Body of pancreas (tissue), 4 donors: ENCODE measurements around the gene HSPBAP1.

Experiments used
- POLR2A ChIP-seq, 3 donors: fragments of 450-650 bp; IDR thresholded peaks; one replicate each; pipeline ENCODE4 v1.6.1; 2016; ENCODE audit warnings: antibody characterized with exemption in 3 of 3, mild to moderate bottlenecking in 2 of 3
- TF ChIP-seq, protein P1 (sequence below), 7 experiments: fragments of 450-650 bp in 4 of 7; fragments of 200-600 bp in 3 of 7; sonication (generic) in 3 of 7; IDR thresholded peaks; one replicate each; pipeline ENCODE4 v1.5.1; 2016 to 2019; ENCODE audit warnings: antibody characterized with exemption in 7 of 7

- TF ChIP-seq, protein P1, sequence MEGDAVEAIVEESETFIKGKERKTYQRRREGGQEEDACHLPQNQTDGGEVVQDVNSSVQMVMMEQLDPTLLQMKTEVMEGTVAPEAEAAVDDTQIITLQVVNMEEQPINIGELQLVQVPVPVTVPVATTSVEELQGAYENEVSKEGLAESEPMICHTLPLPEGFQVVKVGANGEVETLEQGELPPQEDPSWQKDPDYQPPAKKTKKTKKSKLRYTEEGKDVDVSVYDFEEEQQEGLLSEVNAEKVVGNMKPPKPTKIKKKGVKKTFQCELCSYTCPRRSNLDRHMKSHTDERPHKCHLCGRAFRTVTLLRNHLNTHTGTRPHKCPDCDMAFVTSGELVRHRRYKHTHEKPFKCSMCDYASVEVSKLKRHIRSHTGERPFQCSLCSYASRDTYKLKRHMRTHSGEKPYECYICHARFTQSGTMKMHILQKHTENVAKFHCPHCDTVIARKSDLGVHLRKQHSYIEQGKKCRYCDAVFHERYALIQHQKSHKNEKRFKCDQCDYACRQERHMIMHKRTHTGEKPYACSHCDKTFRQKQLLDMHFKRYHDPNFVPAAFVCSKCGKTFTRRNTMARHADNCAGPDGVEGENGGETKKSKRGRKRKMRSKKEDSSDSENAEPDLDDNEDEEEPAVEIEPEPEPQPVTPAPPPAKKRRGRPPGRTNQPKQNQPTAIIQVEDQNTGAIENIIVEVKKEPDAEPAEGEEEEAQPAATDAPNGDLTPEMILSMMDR (IDR thresholded peaks at IDR 0.05): no peak
- TF ChIP-seq POLR2A (IDR thresholded peaks at IDR 0.05): no peak
These were observed 5.7 kb upstream of the HSPBAP1 start for GRCh38 chr3:122799322-122799721.
